GM21423 (cell line): ENCODE results near the gene UBL5.
"Not testable (repeated sequence)": the region's sequence is repeated elsewhere in the genome, so short reads cannot be mapped to it uniquely, and the experiment has no call there.

Experiments
- ATAC-seq: cut with Tn5 transposase; IDR thresholded peaks from one replicate; pipeline ENCODE4 v1.9.1; 2021; ENCODE audit warnings: mild to moderate bottlenecking, moderate library complexity; ENCODE audit not compliant: unreplicated experiment

UBL5 gene

GRCh38 chr19:9827289-9828238, at the start of gene UBL5:
UBL5 (plus strand) TSS chr19:9827918; CDS start chr19:9828338, 420 bp downstream.
- ATAC-seq, result peak; percentile 92

DNA sequence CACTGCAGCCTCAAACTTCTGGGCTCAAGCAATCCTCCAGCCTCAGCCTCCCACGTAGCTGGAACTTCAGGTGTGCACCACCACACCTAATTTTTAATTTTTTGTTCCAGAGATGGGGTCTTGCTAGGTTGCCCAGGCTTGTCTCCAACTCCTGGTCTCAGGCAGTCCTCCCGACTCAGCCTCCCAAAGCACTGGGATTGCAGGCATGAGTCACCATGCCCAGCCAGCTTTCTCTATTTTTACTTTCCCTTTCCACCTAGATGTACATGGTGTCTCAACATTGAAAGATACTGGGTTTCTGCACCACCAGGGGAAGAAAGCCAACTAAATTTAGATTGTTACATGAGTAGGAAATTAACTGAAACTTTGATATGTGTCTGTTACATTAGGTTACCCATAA, 45.4 kb upstream of the UBL5 start:
- ATAC-seq, result no peak

- not testable (repeated sequence) for ATAC-seq
Observed at GRCh38 chr19:9784163-9784496, 43.6 kb upstream of the UBL5 start.

DNA sequence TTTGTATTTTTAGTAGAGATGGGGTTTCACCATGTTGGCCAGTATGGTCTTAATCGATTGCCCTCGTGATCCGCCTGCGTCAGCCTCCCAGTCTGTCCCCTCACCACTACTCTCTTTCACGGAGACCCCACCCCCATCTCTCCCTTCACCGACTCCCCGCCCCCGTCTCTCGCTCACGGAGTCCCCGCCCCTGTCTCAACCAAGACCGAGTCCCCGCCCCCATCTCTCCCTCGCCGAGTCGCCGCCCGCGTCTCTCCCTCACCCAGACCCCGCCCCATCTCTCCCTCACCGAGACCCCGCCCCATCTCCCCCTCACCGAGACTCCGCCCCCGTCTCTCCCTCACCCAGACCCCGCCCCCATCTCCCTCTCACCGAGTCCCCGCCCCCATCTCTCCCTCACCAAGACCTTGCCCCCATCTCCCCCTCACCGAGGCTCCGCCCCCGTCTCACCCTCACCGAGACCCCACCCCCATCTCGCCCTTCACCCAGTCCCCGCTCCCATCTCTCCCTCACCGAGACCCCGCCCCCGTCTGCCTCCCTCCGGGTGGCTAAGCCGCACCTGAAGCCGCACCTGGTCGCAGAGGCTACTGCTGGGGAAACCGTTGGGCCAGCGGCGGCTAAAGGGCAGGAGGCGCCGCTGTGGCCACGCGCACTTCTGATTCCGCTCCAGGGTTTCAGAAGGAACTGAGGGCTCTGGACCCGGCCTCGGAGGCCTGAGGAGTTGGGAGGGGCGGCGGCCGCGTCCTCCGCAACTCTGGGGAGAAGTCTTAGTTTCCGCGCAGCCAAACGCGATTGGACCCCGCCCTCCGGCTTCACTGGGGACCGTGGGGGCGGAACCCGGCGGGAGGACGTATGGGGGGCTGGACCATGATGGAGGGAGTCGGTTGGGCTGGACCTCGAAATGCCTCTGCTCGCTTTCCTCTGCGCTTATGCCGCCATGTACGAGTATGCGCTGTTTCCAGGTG, 42.1 kb upstream of the UBL5 start:
- ATAC-seq, result peak; percentile 74

GRCh38 chr19:9786342-9786741, 41.4 kb upstream of the UBL5 start:
- ATAC-seq, result no peak

DNA sequence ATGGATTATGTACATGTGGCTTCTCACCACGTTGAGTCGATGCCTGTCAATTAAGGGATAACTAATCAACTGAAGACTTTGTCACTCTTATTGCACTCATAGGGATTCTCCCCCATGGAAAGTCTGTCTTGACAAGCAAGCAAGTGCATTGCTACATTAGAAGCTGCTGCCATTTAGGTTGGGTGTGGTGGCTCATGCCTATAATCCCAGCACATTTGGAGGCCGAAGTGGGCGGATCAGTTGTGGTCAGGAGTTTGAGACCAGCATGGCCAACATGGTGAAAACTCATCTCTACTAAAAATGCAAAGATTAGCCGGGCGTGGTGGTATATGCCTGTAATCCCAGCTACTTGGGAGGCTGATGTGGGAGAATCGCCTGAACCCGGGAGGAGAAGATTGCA, 40.9 kb upstream of the UBL5 start:
- ATAC-seq, result no peak

GRCh38 chr19:9788604-9789003, 39.1 kb upstream of the UBL5 start:
- ATAC-seq, result not testable (repeated sequence)

DNA sequence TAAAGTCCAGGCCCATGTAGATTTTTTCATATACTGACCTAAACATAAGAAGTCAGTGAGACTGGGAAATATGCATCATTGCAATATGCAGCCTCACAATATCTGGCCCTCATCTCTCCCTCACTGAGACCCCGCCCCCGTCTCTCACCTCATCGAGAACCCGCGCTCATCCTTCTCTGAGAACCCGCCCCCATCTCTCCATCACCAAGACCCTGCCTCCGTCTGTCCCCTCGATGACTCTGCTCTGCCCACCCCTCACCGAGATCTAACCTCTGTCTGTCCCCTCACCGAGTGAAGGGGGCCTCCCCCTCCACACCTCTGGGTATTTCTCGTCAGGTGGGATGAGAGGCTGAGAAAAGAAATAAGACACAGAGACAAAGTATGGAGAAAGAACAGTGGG, 38.7 kb upstream of the UBL5 start:
- no peak for ATAC-seq

DNA sequence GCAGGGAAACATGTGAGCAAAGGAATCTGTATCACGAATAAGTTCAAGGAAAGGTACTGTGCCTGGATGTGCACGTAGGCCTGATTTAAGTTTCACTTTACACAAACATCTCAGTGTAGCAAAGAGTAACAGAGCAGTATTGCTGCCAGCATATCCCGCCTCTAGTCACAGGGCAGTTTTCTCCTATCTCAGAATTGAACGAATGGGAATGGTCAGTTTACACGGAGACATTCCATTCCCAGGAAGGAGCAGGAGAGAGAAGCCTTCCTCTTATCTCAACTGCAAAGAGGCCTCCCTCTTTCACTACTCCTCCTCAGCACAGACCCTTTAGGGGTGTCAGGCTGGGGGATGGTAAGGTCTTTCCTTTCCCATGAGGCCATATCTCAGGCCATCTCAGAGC, 38.1 kb upstream of the UBL5 start:
- not testable (repeated sequence) for ATAC-seq

GRCh38 chr19:9791073-9791367, 36.7 kb upstream of the UBL5 start:
- ATAC-seq, result not testable (repeated sequence)

- ATAC-seq, result peak; percentile 42
Observed at GRCh38 chr19:9791552-9792205, 36.0 kb upstream of the UBL5 start.

DNA sequence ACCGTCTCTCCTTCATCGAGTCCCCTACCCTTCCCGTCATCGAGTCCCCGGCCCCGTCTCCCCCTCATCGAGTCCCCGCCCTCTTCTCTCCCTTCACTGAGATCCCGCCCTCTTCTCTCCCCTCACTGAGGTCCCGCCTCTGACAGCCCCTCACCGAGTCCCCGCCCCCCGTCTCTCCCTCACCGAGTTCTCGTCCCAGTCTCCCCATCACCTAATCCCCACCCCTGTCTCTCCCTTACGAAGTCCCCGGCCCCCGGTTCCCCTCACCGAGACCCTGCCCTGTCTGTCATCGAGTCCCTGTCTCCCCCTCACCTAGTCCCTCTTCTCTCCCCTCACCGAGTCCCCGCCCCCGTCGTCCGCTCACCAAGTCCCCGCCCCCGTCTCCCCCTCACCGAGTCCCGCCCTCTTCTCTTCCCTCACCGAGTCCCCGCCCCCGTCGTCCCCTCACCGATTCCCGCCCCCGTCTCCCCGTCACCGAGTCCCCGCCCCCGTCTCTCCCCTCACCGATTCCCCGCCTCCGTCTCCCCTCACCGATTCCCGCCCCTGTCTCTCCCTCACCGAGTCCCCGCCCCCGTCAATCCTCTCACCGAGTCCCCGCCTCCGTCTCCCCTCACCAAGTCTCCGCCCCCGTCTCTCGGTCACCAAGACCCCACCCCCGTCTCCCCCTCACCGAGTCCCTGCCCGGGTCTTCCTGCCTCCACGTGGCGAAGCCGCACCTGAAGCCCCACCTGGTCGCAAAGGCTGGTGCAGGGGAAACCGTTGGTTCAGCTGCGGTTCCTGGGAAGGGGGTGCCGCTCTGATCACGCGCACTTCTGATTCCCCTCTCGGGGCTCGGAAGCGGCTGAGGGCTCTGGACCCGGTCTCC, 35.3 kb upstream of the UBL5 start:
- ATAC-seq, result peak; percentile 35

GRCh38 chr19:9793071-9793591, 34.6 kb upstream of the UBL5 start:
- ATAC-seq, result peak; percentile 13

DNA sequence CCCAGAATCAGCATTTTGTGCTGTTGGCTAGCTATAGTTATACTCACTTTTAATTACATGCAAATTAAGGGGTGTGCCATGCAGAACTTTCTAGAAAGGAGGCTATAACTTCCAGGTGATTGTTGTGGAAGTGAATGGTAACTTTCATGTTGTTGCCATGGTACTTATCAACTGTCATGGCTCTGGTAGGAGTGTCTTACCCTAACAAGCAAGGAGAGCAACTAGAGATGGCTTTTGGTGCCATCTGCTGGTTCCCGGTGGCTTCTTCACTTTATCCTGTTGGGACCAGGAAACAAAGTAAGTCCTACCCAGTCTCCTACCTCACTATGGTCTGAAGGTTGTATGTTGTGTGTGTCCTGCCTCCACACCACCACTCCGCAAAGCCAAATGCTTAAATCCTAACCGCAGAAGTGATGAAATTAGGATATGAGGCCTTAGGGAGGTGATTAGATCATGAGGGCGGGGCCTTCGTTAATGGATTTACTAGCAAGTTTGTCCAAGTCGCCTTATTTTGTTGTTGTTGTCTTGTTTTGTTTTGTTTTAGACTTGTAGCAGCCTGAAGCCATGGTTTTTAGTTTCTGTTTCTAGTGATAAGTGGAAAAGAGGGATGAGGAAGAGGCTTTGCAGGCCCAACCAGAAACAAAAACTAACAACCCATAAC, 31.5 kb upstream of the UBL5 start:
- ATAC-seq, result no peak

DNA sequence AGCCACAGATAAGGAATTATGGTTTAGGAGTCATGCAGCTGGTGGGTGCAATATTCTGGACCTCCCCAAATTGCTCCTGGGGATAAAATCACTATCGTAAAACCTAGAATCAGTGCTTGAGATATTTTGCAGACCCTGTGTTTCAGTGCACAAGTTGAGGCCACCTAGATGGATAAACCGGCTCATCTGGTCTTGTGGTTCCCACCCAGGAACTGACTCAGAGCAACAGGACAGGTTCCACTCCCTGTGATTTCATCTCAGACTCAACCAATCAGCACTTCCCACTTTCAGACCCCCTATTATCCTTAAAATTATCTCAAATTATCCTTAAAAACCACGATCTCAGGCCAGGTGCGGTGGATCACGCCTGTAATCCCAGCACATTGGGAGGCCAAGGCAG, 29.8 kb upstream of the UBL5 start:
- no peak for ATAC-seq

- ATAC-seq, result no peak
Observed at GRCh38 chr19:9799162-9799561, 28.6 kb upstream of the UBL5 start.

DNA sequence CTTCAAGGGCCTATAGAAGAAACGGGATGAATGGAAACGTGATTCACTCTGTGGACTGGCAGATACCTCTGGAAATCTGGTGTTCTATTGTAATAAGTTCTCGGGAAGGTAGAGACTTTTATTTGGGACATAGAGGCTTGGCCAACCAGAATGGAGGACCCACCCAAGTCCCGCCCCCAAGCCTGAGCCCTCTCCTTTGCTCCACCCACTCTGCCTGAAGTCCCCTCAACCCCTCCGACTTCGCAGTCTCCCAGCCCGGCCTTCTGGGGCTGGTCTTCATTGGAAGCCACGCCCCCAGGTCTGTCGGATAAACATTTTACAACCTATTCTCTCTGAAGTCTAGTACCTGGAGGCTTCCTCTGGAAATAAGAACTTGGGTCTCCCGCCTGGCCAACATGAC, 25.7 kb upstream of the UBL5 start:
- ATAC-seq, result no peak

DNA sequence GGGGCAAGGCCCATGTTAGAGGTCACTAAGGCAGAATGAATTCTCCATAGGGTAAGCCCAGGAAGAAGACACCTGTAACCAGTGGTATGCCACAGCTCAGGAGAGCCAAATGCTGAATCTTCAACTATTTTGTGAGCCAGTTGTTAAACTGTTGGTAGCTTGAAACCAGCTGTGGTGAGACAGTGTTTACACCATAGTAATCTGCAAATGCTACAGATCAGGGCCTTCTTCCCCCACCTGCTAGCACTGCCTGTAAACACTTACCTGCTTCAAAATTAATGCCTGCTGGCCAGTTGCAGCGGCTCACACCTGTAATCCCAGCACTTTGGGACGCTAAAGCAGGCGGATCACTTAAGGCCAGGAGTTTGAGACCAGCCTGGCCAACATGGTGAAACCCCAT, 20.9 kb upstream of the UBL5 start:
- ATAC-seq, result no peak
